Measurements from ENCODE around the gene RPS4Y1.
"Not testable (repeated sequence)": the region's sequence is repeated elsewhere in the genome, so short reads cannot be mapped to it uniquely, and the experiment has no call there.

RPS4Y1 gene

DNA sequence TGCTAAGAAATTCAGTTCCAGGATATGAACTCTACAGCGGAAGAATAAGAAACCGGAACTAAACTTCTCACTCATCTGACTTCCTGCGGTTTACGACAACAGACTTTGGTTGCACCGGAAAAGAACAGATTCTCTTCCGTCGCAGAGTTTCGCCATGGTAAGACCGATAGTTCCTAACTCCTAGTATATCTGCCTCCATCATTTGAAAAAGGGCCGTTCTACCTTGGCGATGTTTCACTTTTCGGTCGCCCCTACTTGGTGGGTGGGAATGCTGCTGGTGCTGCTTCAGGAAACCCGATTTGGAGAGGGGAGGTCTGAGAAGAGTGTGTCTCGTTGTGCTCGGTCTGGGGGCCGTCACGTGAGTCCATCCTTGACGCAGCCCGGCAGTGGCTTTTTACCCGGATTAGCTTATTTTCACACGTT lies at the start of gene RPS4Y1:
RPS4Y1 (plus strand) TSS at position 132 of the 423 bp plus-strand sequence; CDS start at position 155, 23 bp downstream.
- no peak for DNase-seq

DNA sequence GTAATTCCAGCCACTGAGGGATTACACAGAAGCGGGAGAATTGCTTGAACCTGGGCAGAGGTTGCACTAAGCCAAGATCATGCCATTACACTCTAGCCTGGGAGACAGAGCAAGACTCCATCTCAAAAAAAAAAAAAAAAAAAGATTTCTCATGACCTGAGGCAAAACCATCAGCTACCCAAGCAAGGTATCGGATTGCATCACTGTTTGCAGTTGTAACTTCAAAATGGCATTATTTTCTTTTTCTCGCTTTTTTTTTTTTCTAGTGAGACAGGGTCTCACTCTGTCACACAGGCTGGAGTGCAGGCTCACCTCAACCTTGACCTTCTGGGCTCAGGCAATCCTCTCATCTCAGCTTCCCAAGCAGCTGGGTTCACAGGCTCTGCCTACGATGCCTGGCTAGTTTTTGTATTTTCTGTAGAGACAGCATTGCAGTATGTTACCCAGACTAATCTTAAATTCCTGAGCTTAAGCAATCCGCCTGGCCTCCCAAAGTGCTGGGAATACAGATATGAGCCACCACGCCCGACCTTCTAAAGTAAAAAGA lies 44.4 kb upstream of the RPS4Y1 start:
- no peak for DNase-seq

DNA sequence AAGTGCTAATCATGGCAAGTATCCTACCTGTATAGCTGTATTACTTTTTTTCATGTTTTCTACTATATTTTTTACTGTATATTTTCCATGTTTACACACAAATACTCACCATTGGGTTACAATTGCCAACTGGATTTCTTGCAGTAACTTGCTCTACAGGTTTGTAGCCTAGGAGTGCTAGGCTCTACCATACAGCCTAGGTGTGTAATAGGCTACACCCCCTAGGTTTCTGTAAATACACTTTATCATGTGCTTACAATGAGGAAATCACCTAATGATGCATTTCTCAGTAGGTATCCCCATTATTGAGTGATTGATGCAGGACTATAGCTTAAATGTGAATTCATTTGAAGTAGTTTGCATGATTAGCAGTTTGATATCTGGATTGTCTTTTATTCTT lies 43.4 kb upstream of the RPS4Y1 start:
- no peak for DNase-seq

- no peak for DNase-seq
These were observed 41.2 kb upstream of the RPS4Y1 start for GRCh38 chrY:2800246-2800645.

- DNase-seq, result not testable (repeated sequence)
These were observed 24.1 kb upstream of the RPS4Y1 start for GRCh38 chrY:2817146-2817896.

DNA sequence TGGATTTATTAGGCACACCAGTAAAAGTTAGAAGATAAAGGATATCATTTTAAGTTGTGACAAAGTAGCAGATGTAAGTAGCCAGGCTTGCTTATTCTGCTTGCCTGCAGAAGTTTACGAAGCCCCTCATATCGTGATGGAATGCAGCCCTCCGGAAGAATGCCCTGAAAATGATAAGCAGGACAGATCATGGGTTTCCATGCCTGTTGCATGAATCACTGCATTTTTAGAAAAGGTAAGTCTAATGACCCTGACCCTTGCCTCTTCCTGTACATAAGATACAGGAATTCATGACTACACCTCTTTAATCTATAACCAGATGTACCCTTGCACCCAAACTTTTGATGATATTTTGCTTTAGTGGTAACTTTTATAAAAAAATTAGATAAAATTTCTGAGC lies 16.9 kb upstream of the RPS4Y1 start:
- no peak for DNase-seq

DNA sequence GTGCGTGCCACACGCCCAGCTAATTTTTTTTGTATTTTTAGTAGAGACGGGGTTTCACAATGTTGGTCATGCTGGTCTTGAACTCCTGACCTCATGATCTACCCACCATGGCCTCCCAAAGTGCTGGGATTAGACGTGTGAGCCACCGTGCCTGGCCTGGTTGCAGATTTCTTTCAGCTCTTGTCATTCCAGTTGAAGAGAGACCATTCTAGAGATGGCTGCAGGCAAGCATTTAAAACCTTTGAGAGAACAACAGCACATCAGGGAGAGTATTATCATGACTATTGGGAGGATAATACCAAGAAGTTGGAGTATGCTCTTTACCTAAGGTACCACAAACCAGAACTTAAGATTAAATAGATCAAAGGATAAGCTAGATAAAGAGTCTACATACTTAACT lies 12.9 kb upstream of the RPS4Y1 start:
- no peak for DNase-seq

DNA sequence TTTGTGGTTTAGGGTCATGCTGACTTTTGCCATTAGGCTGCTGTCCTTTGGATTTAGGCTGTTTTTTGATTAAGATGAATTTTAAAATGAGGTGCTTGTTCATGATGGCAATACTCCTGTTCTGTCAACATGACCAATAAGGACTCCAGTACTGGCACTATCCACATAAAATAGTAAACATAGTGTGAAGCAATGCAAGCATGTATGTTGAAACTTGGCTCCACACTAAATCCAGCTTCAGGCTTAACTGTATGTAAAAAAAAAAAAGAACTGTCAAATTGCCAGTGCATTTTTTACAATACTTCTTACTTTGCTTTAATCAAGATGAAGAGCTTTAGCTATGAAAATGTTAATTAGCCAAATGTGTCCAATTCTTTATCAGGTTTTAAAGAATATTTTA lies 6.2 kb upstream of the RPS4Y1 start:
- DNase-seq, result no peak

DNA sequence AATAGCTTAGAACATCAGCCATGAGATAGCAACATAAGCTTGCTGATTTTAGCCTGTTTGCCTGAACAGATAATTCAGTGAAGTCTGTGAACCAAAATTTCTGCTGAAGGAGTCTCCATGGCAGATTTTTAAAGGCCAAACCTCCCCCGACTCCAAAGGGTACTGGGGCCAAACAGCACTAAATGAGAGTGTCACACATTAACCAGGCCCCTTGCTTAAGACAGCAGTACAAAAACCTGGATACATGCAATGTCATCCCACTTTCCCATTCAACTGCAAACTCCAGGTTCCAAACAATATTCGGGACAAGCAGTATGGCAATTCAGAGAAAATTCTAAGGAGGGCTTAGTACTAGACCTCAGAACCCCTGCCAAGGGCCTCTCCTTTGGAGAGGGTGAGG lies 4.3 kb upstream of the RPS4Y1 start:
- DNase-seq, result no peak

- DNase-seq, result no peak
These were observed 3.5 kb upstream of the RPS4Y1 start for GRCh38 chrY:2837932-2838331.

- DNase-seq, result no peak
These were observed 5.4 kb downstream of the RPS4Y1 start for GRCh38 chrY:2846791-2847190.

GRCh38 chrY:2848384-2848783 lies 7.0 kb downstream of the RPS4Y1 start:
- no peak for DNase-seq

GRCh38 chrY:2849368-2849767 lies 8.0 kb downstream of the RPS4Y1 start:
- no peak for DNase-seq

GRCh38 chrY:2854145-2854774 lies 12.9 kb downstream of the RPS4Y1 start:
- no peak for DNase-seq

GRCh38 chrY:2857068-2857467 lies 15.7 kb downstream of the RPS4Y1 start:
- no peak for DNase-seq

DNA sequence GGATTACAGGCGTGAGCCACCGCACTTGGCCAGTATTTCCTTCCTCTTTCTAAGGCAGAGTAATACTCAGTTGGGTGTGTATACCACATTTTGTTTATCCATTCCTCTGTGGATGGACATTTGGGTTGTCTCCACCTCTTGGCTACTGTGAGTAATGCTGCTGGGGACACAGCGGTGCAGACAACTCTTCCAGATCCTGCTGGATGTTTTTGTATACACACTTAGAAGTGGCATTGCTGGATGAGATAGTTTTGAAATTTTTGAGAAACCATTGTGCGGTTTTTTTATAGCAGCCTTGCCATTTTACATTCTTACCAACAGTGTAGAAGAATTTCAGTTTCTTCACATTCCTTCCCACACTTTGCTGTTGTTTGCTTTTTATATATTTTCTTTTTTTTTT lies 16.3 kb downstream of the RPS4Y1 start:
- no peak for DNase-seq

GRCh38 chrY:2859782-2860181 lies 18.4 kb downstream of the RPS4Y1 start:
- DNase-seq, result no peak

- DNase-seq, result no peak
These were observed 19.1 kb downstream of the RPS4Y1 start for GRCh38 chrY:2860511-2860910.

DNA sequence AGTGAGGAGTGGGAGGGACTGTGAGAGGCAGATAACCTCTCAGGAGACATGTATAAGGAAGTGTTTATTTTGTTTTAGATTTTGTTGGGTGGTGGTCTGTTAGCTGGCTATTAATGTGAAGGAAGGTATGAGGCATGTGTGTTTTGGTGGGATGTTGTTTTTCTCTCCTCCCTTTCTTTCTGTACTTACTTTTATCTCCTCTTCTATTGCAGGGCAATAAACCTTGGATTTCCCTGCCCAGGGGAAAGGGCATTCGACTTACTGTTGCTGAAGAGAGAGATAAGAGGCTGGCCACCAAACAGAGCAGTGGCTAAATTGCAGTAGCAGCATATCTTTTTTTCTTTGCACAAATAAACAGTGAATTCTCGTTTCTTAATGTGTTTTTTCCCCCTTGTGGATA lies 25.2 kb downstream of the RPS4Y1 start:
- no peak for DNase-seq

DNA sequence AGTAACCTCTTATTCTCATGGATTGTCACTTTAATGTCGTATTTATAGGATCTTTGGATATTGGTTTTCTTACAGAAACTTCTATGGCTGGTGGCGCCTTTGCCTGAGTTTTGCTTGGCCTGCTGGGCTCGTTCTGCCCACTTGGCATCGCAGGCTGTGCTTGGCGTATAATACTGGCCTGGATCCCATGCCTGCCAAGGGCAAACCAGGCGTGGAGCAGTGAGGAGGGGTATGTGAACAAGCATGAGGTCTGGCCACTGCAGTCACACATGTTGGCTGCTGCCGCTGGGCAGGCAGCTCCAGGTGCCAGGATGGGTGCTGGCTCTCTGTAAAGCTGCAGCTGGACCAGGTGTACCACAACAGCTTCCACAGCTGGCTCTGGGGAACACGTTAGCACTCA lies 26.1 kb downstream of the RPS4Y1 start:
- no peak for DNase-seq

GRCh38 chrY:2868035-2868607 lies 26.7 kb downstream of the RPS4Y1 start:
- no peak for DNase-seq

DNA sequence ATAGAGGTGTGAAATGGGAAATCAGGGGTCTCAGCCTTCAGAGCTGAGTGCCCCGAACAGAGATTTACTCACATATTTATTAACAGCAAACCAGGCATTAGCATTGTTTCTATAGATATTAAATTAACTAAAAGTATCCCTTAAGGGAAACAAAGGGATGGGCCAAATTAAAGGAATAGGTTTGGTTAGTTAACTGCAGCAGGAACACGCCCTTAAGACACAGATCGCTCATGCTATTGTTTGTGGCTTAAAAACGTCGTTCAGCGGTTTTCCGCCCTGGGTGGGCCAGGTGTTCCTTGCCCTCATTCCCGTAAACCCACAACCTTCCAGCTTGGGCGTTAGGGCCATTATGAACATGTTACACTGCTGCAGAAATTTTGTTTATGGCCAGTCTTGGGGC lies 30.8 kb downstream of the RPS4Y1 start:
- DNase-seq, result not testable (repeated sequence)

DNA sequence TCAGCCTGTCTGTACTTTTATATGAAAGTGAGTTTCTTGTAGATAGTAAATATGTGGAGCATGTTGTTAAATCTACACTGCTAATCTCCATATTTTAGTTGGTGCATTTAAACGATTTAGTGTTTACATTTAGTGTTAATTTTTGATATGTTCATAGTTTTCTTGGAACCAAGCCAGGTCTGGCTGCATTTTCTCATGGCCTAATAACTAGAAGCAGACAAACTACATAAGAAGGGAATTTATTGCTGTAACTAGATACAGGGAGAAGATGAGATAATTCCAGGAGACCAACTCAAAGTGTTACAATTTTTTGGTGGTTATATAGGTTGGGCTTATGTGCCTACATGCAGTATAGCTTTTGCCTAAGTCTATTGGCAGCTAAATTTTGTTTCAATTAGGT lies 32.8 kb downstream of the RPS4Y1 start:
- no peak for DNase-seq

DNA sequence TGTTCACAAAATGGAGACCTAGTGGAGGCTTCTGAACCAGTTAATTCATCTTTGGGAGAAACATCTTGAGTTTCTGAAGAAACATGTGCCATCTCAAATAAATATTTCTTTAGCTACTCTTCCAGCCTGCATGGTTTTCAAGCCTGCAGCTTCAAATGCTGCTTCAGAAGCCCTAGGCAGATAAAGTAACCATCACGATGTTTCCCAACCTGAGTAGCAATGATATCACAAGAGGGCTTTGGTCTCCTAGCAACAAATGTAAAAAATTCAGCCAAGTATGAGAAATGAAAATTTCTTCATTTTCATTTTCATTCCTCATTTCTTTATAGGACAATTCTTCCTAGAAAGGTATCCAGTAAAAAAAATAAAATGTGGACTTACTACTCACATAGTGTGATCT lies 42.2 kb downstream of the RPS4Y1 start:
- no peak for DNase-seq
